ENCODE measurements around the gene VEGFB.

The VEGFB gene

GRCh38 chr11:64252003-64252872, 17.9 kb downstream of the VEGFB start:
- H3K4me3 ChIP-seq (ENCODE audit: low read depth, low read length): peak overlapping the region; percentile 77
- TF ChIP-seq CTCF (IDR thresholded peaks at IDR 0.05; ENCODE audit: borderline replicate concordance, insufficient read depth, low read depth, low read length): peak; percentile 53

GRCh38 chr11:64253043-64253442, 18.7 kb downstream of the VEGFB start:
- TF ChIP-seq CTCF (IDR thresholded peaks at IDR 0.05; ENCODE audit: borderline replicate concordance, insufficient read depth, low read depth, low read length): no peak
- H3K4me3 ChIP-seq (ENCODE audit: low read depth, low read length): no peak overlapping the region

GRCh38 chr11:64253481-64253880, 19.1 kb downstream of the VEGFB start:
- no peak overlapping the region for H3K4me3 ChIP-seq (ENCODE audit: low read depth, low read length)
- TF ChIP-seq CTCF (IDR thresholded peaks at IDR 0.05; ENCODE audit: borderline replicate concordance, insufficient read depth, low read depth, low read length): no peak

GRCh38 chr11:64254326-64254725, 19.9 kb downstream of the VEGFB start:
- TF ChIP-seq CTCF (IDR thresholded peaks at IDR 0.05; ENCODE audit: borderline replicate concordance, insufficient read depth, low read depth, low read length): no peak
- H3K4me3 ChIP-seq (ENCODE audit: low read depth, low read length): no peak overlapping the region

- TF ChIP-seq CTCF (IDR thresholded peaks at IDR 0.05; ENCODE audit: borderline replicate concordance, insufficient read depth, low read depth, low read length): no peak
- no peak overlapping the region for H3K4me3 ChIP-seq (ENCODE audit: low read depth, low read length)
Measured at GRCh38 chr11:64255135-64256128, 21.0 kb downstream of the VEGFB start.

- TF ChIP-seq CTCF (IDR thresholded peaks at IDR 0.05; ENCODE audit: borderline replicate concordance, insufficient read depth, low read depth, low read length): no peak
- H3K4me3 ChIP-seq (ENCODE audit: low read depth, low read length): no peak overlapping the region
Measured at GRCh38 chr11:64256300-64256699, 21.9 kb downstream of the VEGFB start.
